SK-N-SH (cell line): ENCODE results near the gene SPINK4. TPM values are rescaled to one million over a fixed set of nuclear protein-coding genes. Genes with fewer than 3 reads are reported as not detected.

Source experiments
- CTCF ChIA-PET: fragments of 300-600, 350-600 bp; formaldehyde crosslinking; extraction: SDS; loops from one replicate; lab custom pipeline; 2021; lab: Yijun Ruan, JAX
- POLR2A ChIA-PET: fragments of 350-600 bp; sonication (Branson Sonifier 250); formaldehyde crosslinking; extraction: SDS; loops from one replicate; lab custom pipeline; 2020; ENCODE audit warnings: antibody characterized with exemption, inconsistent platforms; lab: Yijun Ruan, JAX
- DNase-seq: peaks from one replicate; pipeline ENCODE4 v3.0.0; 2012
- H2AFZ ChIP-seq: fragments of 200-600 bp; sonication (generic); 2 replicates; pipeline ENCODE4 v1.8.1; 2016; ENCODE audit warnings: antibody characterized with exemption, mild to moderate bottlenecking, low read depth
- H3F3A ChIP-seq: fragments of 200-600 bp; sonication (generic); replicated peaks from 2 replicates; pipeline ENCODE3; 2016; ENCODE audit warnings: antibody characterized with exemption, mild to moderate bottlenecking; ENCODE audit not compliant: insufficient read depth
- H3K27ac ChIP-seq, 2 experiments: fragments of 200-500 bp in 1 of 2; fragments of 200-600 bp in 1 of 2; sonication (Bioruptor generic) in 1 of 2; sonication (generic), shearing (Covaris generic) in 1 of 2; 2 replicates each; pipeline versions ENCODE4 v1.5.1 to v1.6.1; 2014 to 2016; ENCODE audit warnings: low read depth in 2 of 2, inconsistent platforms in 1 of 2, low read length in 1 of 2, mild to moderate bottlenecking in 1 of 2, mixed read lengths in 1 of 2
- H3K27me3 ChIP-seq: fragments of 200-600 bp; sonication (generic), shearing (Covaris generic); 2 replicates; pipeline ENCODE4 v1.6.1; 2016; ENCODE audit warnings: mixed run types; ENCODE audit not compliant: insufficient read depth
- H3K36me3 ChIP-seq, 2 experiments: fragments of 200-500 bp in 1 of 2; fragments of 200-600 bp in 1 of 2; sonication (Bioruptor generic) in 1 of 2; sonication (generic) in 1 of 2; replicated peaks in 1 of 2; 2 replicates each; pipeline versions ENCODE3 to v1.5.1; 2014 to 2016; ENCODE audit warnings: low read length in 1 of 2, mild to moderate bottlenecking in 1 of 2; ENCODE audit not compliant: insufficient read depth in 2 of 2, control insufficient read depth in 1 of 2
- H3K4me1 ChIP-seq, 2 experiments: fragments of 200-500 bp in 1 of 2; fragments of 200-600 bp in 1 of 2; sonication (Bioruptor generic) in 1 of 2; sonication (generic), shearing (Covaris generic) in 1 of 2; 2 replicates each; pipeline versions ENCODE4 v1.5.1 to v1.6.1; 2014 to 2016; ENCODE audit warnings: low read depth in 1 of 2, low read length in 1 of 2, mixed run types in 1 of 2; ENCODE audit not compliant: insufficient read depth in 2 of 2, control insufficient read depth in 1 of 2
- H3K4me2 ChIP-seq: fragments of 200-600 bp; sonication (generic), shearing (Covaris generic); 2 replicates; pipeline ENCODE4 v1.6.1; 2017; ENCODE audit warnings: mixed run types
- H3K4me3 ChIP-seq, 2 experiments: fragments of 200-500 bp in 1 of 2; fragments of 200-600 bp in 1 of 2; sonication (Bioruptor generic) in 1 of 2; sonication (generic), shearing (Covaris generic) in 1 of 2; 2 replicates each; pipeline versions ENCODE4 v1.5.1 to v1.8.1; 2014 to 2016; ENCODE audit warnings: low read depth in 2 of 2, inconsistent platforms in 1 of 2, low read length in 1 of 2, mild to moderate bottlenecking in 1 of 2, mixed read lengths in 1 of 2, moderate library complexity in 1 of 2
- H3K79me2 ChIP-seq: fragments of 200-600 bp; sonication (generic); 2 replicates; pipeline ENCODE4 v1.8.1; 2017; ENCODE audit warnings: mild to moderate bottlenecking; ENCODE audit not compliant: insufficient read depth
- H3K9ac ChIP-seq: fragments of 200-600 bp; sonication (generic); 2 replicates; pipeline ENCODE4 v1.6.1; 2017; ENCODE audit warnings: mixed run types
- H3K9me2 ChIP-seq: fragments of 200-600 bp; sonication (generic); 2 replicates; pipeline ENCODE4 v1.6.1; 2017; ENCODE audit warnings: mixed run types
- H3K9me3 ChIP-seq: fragments of 200-600 bp; sonication (generic); 2 replicates; pipeline ENCODE4 v1.6.1; 2017; ENCODE audit warnings: mixed run types, mild to moderate bottlenecking, moderate library complexity
- H4K20me1 ChIP-seq: fragments of 200-600 bp; sonication (generic); 2 replicates; pipeline ENCODE4 v1.6.1; 2017; ENCODE audit warnings: mild to moderate bottlenecking, mixed run types; ENCODE audit not compliant: insufficient read depth
- CHD2 ChIP-seq: fragments of 150-350 bp; IDR thresholded peaks from 2 replicates; pipeline ENCODE4 v1.6.1; 2018; ENCODE audit warnings: low read length; ENCODE audit not compliant: partially characterized antibody
- ELF1 ChIP-seq: IDR thresholded peaks from 2 replicates; pipeline ENCODE4 v1.4.0; 2012
- FOXJ3 ChIP-seq: sonication (generic); formaldehyde crosslinking; IDR thresholded peaks from 2 replicates; pipeline ENCODE4 v1.5.1; 2020; ENCODE audit warnings: mild to moderate bottlenecking, missing genetic modification reagents
- FOXM1 ChIP-seq: IDR thresholded peaks from 2 replicates; pipeline ENCODE4 v1.4.0; 2012; ENCODE audit warnings: low read depth, mild to moderate bottlenecking
- GABPA ChIP-seq: IDR thresholded peaks from 2 replicates; pipeline ENCODE4 v1.4.0; 2012; ENCODE audit warnings: low read depth, mild to moderate bottlenecking
- IRF3 ChIP-seq: fragments of 150-350 bp; IDR thresholded peaks from 2 replicates; pipeline ENCODE4 v1.6.1; 2016; ENCODE audit warnings: mild to moderate bottlenecking, low read depth, low read length
- JUND ChIP-seq: IDR thresholded peaks from 2 replicates; pipeline ENCODE4 v1.4.0; 2012
- MEF2A ChIP-seq: IDR thresholded peaks from 2 replicates; pipeline ENCODE4 v1.4.0; 2012; ENCODE audit warnings: low read depth, borderline replicate concordance
- NFIC ChIP-seq: IDR thresholded peaks from 2 replicates; pipeline ENCODE4 v1.4.0; 2012; ENCODE audit warnings: borderline replicate concordance
- NRF1 ChIP-seq: IDR thresholded peaks from 2 replicates; pipeline ENCODE4 v1.6.1; 2012; ENCODE audit warnings: low read depth, mild to moderate bottlenecking, low read length
- PBX3 ChIP-seq: IDR thresholded peaks from 2 replicates; pipeline ENCODE4; 2012
- RAD21 ChIP-seq: IDR thresholded peaks from 2 replicates; pipeline ENCODE4 v1.6.1; 2012; ENCODE audit warnings: mild to moderate bottlenecking, low read length
- RCOR1 ChIP-seq: fragments of 150-350 bp; IDR thresholded peaks from 2 replicates; pipeline ENCODE4 v1.6.1; 2017; ENCODE audit warnings: antibody characterized with exemption, low read length
- RFX5 ChIP-seq: IDR thresholded peaks from 2 replicates; pipeline ENCODE4 v1.6.1; 2012; ENCODE audit warnings: mild to moderate bottlenecking, improper control_type of control experiment, low read length
- RXRA ChIP-seq: IDR thresholded peaks from 2 replicates; pipeline ENCODE4 v1.4.0; 2012; ENCODE audit warnings: low read depth, mild to moderate bottlenecking, borderline replicate concordance
- SMC3 ChIP-seq: IDR thresholded peaks from 2 replicates; pipeline ENCODE4 v1.6.1; 2012; ENCODE audit warnings: low read depth, low read length, improper control_type of control experiment
- TAF1 ChIP-seq: IDR thresholded peaks from 2 replicates; pipeline ENCODE4 v1.6.1; 2012; ENCODE audit warnings: low read depth, mild to moderate bottlenecking, low read length, moderate library complexity, borderline replicate concordance
- TCF12 ChIP-seq: IDR thresholded peaks from 2 replicates; pipeline ENCODE4 v1.4.0; 2012
- TEAD4 ChIP-seq: IDR thresholded peaks from 2 replicates; pipeline ENCODE4 v1.4.0; 2012; ENCODE audit warnings: mild to moderate bottlenecking, borderline replicate concordance; ENCODE audit not compliant: insufficient read depth
- USF2 ChIP-seq: fragments of 150-350 bp; IDR thresholded peaks from 2 replicates; pipeline ENCODE4 v1.6.1; 2017; ENCODE audit warnings: antibody characterized with exemption, low read length, low read depth, borderline replicate concordance
- YY1 ChIP-seq: IDR thresholded peaks from 2 replicates; pipeline ENCODE4 v1.4.0; 2012; ENCODE audit warnings: low read depth, mild to moderate bottlenecking
- ZBTB33 ChIP-seq: IDR thresholded peaks from 2 replicates; pipeline ENCODE4 v1.4.0; 2012; ENCODE audit warnings: low read depth, borderline replicate concordance
- WGBS: methylation state at CpG from one replicate; pipeline ENCODE4 v1.1.6; 2017; ENCODE audit warnings: low lambda C conversion rate; 5-methylcytosine and 5-hydroxymethylcytosine counted together
- polyA plus RNA-seq, 3 experiments: library from polyadenylated mRNA; depleted of rRNA; stranded (reverse); fragments of >200 nt; gene quantifications; 2 replicates each; pipeline ENCODE4 v1.2.3, GENCODE V29; 2012

Gene SPINK4
- polyA plus RNA-seq, 1 of the 3 experiments (the other 2 are of a cell fraction), result not detected

GRCh38 chr9:33211695-33212393, 28.1 kb upstream of the SPINK4 start (continued):
- TF ChIP-seq RXRA (no peak), TEAD4 (no peak)

- Histone ChIP-seq H4K20me1 (no peaks in the 10 kb centered on the region), H3K79me2 (no peaks in the 10 kb centered on the region), H3K9me2 (no peaks in the 10 kb centered on the region), H3K36me3 (no peaks in the 10 kb centered on the region), H3K4me3 (no peak overlapping the region), H3K9ac (no peak overlapping the region), H3K9me3 (no peaks in the 10 kb centered on the region), H3K4me2 (no peak overlapping the region), H2AFZ (no peak overlapping the region), H3F3A (no peaks in the 10 kb centered on the region), H3K27ac (no peak overlapping the region), H3K27me3 (no peaks in the 10 kb centered on the region), H3K4me1 (peaks cover 2 to 3% of the 10 kb centered on the region in 2 experiments; a peak in 1 of 4 replicates)
- no peak for DNase-seq
- TF ChIP-seq NFIC (no peak), ZBTB33 (no peak), GABPA (no peak), RAD21 (no peak), USF2 (no peak), NRF1 (no peak), MEF2A (no peak), JUND (no peak), RFX5 (no peak), TCF12 (no peak), ELF1 (no peak), TAF1 (no peak), YY1 (no peak), FOXM1 (no peak), CHD2 (no peak), PBX3 (no peak), IRF3 (no peak), RCOR1 (no peak), SMC3 (no peak), FOXJ3 (CRISPR knock-in tag) (no peak)
- POLR2A ChIA-PET, result interaction anchor here (0.6 kb wide), 1 partner anchor 153 kb away, joined by 3 read pairs; no protein-coding TSS in a partner anchor
- CTCF ChIA-PET, result interaction anchor here (1.4 kb wide), 1 partner anchor 50 kb away, joined by 3 read pairs; no protein-coding TSS in a partner anchor
- WGBS, result 85% methylated on average over 13 of the region's 14 CpGs
Observed at GRCh38 chr9:33220681-33221567, 19.0 kb upstream of the SPINK4 start.
